ENCODE data around the gene TRIM56. TPM values are rescaled to one million over a fixed set of nuclear protein-coding genes. Genes with fewer than 3 reads are reported as not detected.
A peak's percentile ranks its signal among the peaks of the same experiment; 100 is the strongest.

TRIM56 gene, protein sequence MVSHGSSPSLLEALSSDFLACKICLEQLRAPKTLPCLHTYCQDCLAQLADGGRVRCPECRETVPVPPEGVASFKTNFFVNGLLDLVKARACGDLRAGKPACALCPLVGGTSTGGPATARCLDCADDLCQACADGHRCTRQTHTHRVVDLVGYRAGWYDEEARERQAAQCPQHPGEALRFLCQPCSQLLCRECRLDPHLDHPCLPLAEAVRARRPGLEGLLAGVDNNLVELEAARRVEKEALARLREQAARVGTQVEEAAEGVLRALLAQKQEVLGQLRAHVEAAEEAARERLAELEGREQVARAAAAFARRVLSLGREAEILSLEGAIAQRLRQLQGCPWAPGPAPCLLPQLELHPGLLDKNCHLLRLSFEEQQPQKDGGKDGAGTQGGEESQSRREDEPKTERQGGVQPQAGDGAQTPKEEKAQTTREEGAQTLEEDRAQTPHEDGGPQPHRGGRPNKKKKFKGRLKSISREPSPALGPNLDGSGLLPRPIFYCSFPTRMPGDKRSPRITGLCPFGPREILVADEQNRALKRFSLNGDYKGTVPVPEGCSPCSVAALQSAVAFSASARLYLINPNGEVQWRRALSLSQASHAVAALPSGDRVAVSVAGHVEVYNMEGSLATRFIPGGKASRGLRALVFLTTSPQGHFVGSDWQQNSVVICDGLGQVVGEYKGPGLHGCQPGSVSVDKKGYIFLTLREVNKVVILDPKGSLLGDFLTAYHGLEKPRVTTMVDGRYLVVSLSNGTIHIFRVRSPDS
- total RNA-seq (2011; cell fraction: chromatin; rRNA removed; ENCODE audit: low replicate concordance): 30.8 and 42.4 TPM in 2 replicates
- 23.3 and 25.4 TPM in 2 replicates for total RNA-seq (2011; cell fraction: nucleolus; rRNA removed)
- 26.5 and 28.8 TPM in 2 replicates for total RNA-seq (2011; cell fraction: nucleoplasm; rRNA removed)
- total RNA-seq (2014; rRNA removed): 13.3 and 13.8 TPM in 2 replicates
- 8.2 and 11.6 TPM in 2 replicates for total RNA-seq (2014; rRNA removed; fragmentation: Illumina TruSeq; extraction: Trizol)
- total RNA-seq (2015; rRNA removed; fragmentation: Illumina TruSeq; extraction: Trizol): 10.4 and 12.1 TPM in 2 replicates
- total RNA-seq (2021): 26.6 and 29.7 TPM in 2 replicates
- polyA plus RNA-seq (2011; rRNA removed): 4.5 and 6.4 TPM in 2 replicates
- polyA plus RNA-seq (2011; cell fraction: cytosol; rRNA removed): 2.3 and 6.2 TPM in 2 replicates
- 5.8 and 11.0 TPM in 2 replicates for polyA plus RNA-seq (2011; cell fraction: nucleus; rRNA removed)
- 23.0 and 23.6 TPM in 2 replicates for polyA plus RNA-seq (2012)
- polyA plus RNA-seq (2014; fragmentation: Illumina TruSeq; extraction: Trizol): 13.3 and 15.1 TPM in 2 replicates
- 1 to 10 TPM; 2.0 to 2.7 TPM for polyA plus RNA-seq (2014; fragmentation: Nextera tagmentation; extraction: Ambion mirVana)
- 10.3 and 12.5 TPM in 2 replicates for polyA plus RNA-seq (2014; rRNA removed)
- polyA minus RNA-seq (2011; rRNA and poly(A)+ RNA removed): 9.8 and 19.8 TPM in 2 replicates
- polyA minus RNA-seq (2011; cell fraction: cytosol; rRNA and poly(A)+ RNA removed): 5.8 and 8.5 TPM in 2 replicates
- polyA minus RNA-seq (2011; cell fraction: nucleus; rRNA and poly(A)+ RNA removed): 7.5 and 7.7 TPM in 2 replicates
- Bru-seq, nascent RNA: percentile 84 among the genes with signal in this experiment
- BruChase-seq, experiment 1, labeled RNA remaining after a 2-hour chase: percentile 87 among the genes with signal in this experiment
- BruChase-seq, experiment 2, labeled RNA remaining after a 6-hour chase: percentile 90 among the genes with signal in this experiment
- long read RNA-seq, experiment 1, full-length matches to known transcripts: 30 of 149 reads
- long read RNA-seq, experiment 1, partial matches to known transcripts: 9 of 149 reads
- long read RNA-seq, experiment 1, other reads (novel, unspliced or antisense): 110 of 149 reads
- long read RNA-seq, experiment 2, partial matches to known transcripts: 0 of 15 reads
- long read RNA-seq, experiment 2, other reads (novel, unspliced or antisense): 15 of 15 reads
- long read RNA-seq, experiment 3, full-length matches to known transcripts: 2 of 5 reads
- long read RNA-seq, experiment 3, partial matches to known transcripts: 0 of 5 reads
- long read RNA-seq, experiment 3, other reads (novel, unspliced or antisense): 3 of 5 reads

GRCh38 chr7:101085162-101085964, at the start of gene TRIM56:
TSS of gene TRIM56 (plus strand) at chr7:101085481. CDS start at chr7:101087313, 1,832 bp downstream.
- Histone ChIP-seq H3K27me3 (ENCODE audit: control insufficient read depth in 2 of 2, insufficient read depth in 2 of 2, low read length in 2 of 2) (no peaks in the 10 kb centered on the region), H3K4me3 (peak within 1 kb of the TSS; percentile 71), H3K36me3 (ENCODE audit: control insufficient read depth, insufficient read depth, low read length) (peaks cover 30% of the 10 kb centered on the region; the same call in 2 of the 3 replicates), H3K27ac (ENCODE audit: extremely low read depth, low read depth, low read length) (peak within 1 kb of the TSS; percentile 93), H3K9me3 (replicated peaks; ENCODE audit: control insufficient read depth, insufficient read depth, low read depth, low read length) (no peaks in the 10 kb centered on the region), H2AFZ (ENCODE audit: low read depth, low read length) (peak within 1 kb of the TSS; percentile 95), H3K79me2 (ENCODE audit: control insufficient read depth, insufficient read depth, low read length) (peaks cover 21% of the 10 kb centered on the region), H3K9me1 (ENCODE audit: control insufficient read depth, insufficient read depth, low read length) (no peaks in the 10 kb centered on the region), H3K4me2 (ENCODE audit: insufficient read depth, low read length) (peak within 1 kb of the TSS; percentile 97), H4K20me1 (replicated peaks; ENCODE audit: control insufficient read depth, insufficient read depth, low read length) (no peaks in the 10 kb centered on the region; the same call in 1 of the 2 replicates), H3K9ac (ENCODE audit: insufficient read depth in 1 of 2, low read depth in 2 of 2, low read length in 2 of 2) (peak within 1 kb of the TSS; percentile 93 to 98), H3K4me1 (replicated peaks in 1 of 2; ENCODE audit: control insufficient read depth in 2 of 2, insufficient read depth in 2 of 2, low read length in 2 of 2) (peaks cover 11 to 34% of the 10 kb centered on the region in 2 experiments; a peak in 4 of 5 replicates)
- ChIA-PET CTCF (ENCODE audit: low intra/inter-chr PET ratio) (interaction anchor here (0.5 kb wide), 1 partner anchor 44 kb away, joined by 3 read pairs; no protein-coding TSS in a partner anchor), POLR2A (interaction anchor here (0.5 to 4.9 kb wide), 14 partner anchors 11 to 264 kb away, joined by 3 to 20 read pairs (median 3); no protein-coding TSS in a partner anchor)
- ATAC-seq: peak; percentile 98
- 1% methylated on average over 12 of the region's 26 CpGs for WGBS (ENCODE audit: insufficient coverage, low coverage, missing lambda C conversion rate)
- FAIRE-seq: peak; percentile 76
- in situ Hi-C loops (cut with MboI) (no loop called here), intact Hi-C loops (cut with micrococcal nuclease) (no loop called here)
- BruUV-seq (replicated peaks): no TSS peak
- DNase-seq (ENCODE audit: extremely low read depth in 1 of 4, low spot score in 3 of 4): peak; percentile 92 to 97 (median 95)
- no peak for TF ChIP-seq HDAC3 (IDR thresholded peaks at IDR 0.05; ENCODE audit: borderline replicate concordance, partially characterized antibody)
- TF ChIP-seq, protein P1, sequence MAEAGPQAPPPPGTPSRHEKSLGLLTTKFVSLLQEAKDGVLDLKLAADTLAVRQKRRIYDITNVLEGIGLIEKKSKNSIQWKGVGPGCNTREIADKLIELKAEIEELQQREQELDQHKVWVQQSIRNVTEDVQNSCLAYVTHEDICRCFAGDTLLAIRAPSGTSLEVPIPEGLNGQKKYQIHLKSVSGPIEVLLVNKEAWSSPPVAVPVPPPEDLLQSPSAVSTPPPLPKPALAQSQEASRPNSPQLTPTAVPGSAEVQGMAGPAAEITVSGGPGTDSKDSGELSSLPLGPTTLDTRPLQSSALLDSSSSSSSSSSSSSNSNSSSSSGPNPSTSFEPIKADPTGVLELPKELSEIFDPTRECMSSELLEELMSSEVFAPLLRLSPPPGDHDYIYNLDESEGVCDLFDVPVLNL (CRISPR knock-in tag; IDR thresholded peaks at IDR 0.05; ENCODE audit: low read depth): 0 out of 2 replicates have a peak, but pooled peaks have one; percentile 17
- TF ChIP-seq MTA3 (IDR thresholded peaks at IDR 0.05; ENCODE audit: borderline replicate concordance): 0 out of 2 replicates have a peak, but pooled peaks have one; percentile 30
- TF ChIP-seq, protein P2, sequence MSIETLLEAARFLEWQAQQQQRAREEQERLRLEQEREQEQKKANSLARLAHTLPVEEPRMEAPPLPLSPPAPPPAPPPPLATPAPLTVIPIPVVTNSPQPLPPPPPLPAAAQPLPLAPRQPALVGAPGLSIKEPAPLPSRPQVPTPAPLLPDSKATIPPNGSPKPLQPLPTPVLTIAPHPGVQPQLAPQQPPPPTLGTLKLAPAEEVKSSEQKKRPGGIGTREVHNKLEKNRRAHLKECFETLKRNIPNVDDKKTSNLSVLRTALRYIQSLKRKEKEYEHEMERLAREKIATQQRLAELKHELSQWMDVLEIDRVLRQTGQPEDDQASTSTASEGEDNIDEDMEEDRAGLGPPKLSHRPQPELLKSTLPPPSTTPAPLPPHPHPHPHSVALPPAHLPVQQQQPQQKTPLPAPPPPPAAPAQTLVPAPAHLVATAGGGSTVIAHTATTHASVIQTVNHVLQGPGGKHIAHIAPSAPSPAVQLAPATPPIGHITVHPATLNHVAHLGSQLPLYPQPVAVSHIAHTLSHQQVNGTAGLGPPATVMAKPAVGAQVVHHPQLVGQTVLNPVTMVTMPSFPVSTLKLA (conservative IDR thresholded peaks at IDR 0.05): peak; percentile 50 to 80; a peak in 3 of 4 replicates
- 0 out of 4 replicates have a peak, but pooled peaks of 1 of the 2 experiments have one; percentile 24 for TF ChIP-seq KDM4B (IDR thresholded peaks at IDR 0.05; ENCODE audit: borderline replicate concordance in 2 of 2, low read depth in 1 of 2)

Data from K562 (cell line).